NB4 (cell line): ENCODE measurements around the gene RCAN2.

Source experiments
- DNase-seq: peaks from one replicate; pipeline ENCODE4 v3.0.0; 2010; ENCODE audit warnings: low read depth
- H3K4me3 ChIP-seq: one replicate; pipeline ENCODE4 v1.5.1; 2011; ENCODE audit warnings: mild to moderate bottlenecking, low read depth, low read length, moderate library complexity
- MYC ChIP-seq: IDR thresholded peaks from 2 replicates; pipeline ENCODE4 v1.6.1; 2011; ENCODE audit warnings: low read depth, low read length
- POLR2A ChIP-seq: IDR thresholded peaks from 2 replicates; pipeline ENCODE4 v1.6.1; 2011; ENCODE audit warnings: mild to moderate bottlenecking; ENCODE audit not compliant: insufficient read length; ENCODE audit errors: extremely low read depth
- TF ChIP-seq, protein P1 (sequence below): IDR thresholded peaks from one replicate; pipeline ENCODE4 v1.5.1; 2012; ENCODE audit warnings: low read depth, low read length
- TF ChIP-seq, protein P2 (sequence below): IDR thresholded peaks from 2 replicates; pipeline ENCODE4 v1.6.1; 2011; ENCODE audit warnings: low read depth, low read length

The RCAN2 gene

DNA sequence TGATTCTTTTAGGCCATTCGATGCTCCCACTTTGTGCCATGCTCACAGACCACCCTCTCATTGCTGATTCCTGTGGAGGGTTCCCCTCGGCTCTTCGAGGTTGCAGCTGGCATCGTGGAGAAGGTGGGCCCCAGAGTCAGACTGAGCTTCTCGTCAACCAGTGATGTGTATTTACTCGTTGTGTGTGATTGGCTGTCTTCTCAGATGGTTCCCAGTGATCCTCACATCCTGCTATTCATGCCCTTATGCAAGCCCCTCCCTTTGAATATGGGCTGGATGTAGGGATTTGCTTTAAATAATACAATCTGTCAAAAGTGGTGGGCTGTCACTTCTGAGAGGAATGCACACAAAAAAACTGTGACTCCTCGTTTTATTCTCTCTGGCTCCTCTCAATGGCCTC is 220.9 kb downstream of the RCAN2 start:
- TF ChIP-seq, protein P1, sequence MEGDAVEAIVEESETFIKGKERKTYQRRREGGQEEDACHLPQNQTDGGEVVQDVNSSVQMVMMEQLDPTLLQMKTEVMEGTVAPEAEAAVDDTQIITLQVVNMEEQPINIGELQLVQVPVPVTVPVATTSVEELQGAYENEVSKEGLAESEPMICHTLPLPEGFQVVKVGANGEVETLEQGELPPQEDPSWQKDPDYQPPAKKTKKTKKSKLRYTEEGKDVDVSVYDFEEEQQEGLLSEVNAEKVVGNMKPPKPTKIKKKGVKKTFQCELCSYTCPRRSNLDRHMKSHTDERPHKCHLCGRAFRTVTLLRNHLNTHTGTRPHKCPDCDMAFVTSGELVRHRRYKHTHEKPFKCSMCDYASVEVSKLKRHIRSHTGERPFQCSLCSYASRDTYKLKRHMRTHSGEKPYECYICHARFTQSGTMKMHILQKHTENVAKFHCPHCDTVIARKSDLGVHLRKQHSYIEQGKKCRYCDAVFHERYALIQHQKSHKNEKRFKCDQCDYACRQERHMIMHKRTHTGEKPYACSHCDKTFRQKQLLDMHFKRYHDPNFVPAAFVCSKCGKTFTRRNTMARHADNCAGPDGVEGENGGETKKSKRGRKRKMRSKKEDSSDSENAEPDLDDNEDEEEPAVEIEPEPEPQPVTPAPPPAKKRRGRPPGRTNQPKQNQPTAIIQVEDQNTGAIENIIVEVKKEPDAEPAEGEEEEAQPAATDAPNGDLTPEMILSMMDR: no peak
- TF ChIP-seq POLR2A (no peak), MYC (no peak)
- TF ChIP-seq, protein P2, sequence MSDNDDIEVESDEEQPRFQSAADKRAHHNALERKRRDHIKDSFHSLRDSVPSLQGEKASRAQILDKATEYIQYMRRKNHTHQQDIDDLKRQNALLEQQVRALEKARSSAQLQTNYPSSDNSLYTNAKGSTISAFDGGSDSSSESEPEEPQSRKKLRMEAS: no peak
- no peak overlapping the region for H3K4me3 ChIP-seq
- DNase-seq: no peak

DNA sequence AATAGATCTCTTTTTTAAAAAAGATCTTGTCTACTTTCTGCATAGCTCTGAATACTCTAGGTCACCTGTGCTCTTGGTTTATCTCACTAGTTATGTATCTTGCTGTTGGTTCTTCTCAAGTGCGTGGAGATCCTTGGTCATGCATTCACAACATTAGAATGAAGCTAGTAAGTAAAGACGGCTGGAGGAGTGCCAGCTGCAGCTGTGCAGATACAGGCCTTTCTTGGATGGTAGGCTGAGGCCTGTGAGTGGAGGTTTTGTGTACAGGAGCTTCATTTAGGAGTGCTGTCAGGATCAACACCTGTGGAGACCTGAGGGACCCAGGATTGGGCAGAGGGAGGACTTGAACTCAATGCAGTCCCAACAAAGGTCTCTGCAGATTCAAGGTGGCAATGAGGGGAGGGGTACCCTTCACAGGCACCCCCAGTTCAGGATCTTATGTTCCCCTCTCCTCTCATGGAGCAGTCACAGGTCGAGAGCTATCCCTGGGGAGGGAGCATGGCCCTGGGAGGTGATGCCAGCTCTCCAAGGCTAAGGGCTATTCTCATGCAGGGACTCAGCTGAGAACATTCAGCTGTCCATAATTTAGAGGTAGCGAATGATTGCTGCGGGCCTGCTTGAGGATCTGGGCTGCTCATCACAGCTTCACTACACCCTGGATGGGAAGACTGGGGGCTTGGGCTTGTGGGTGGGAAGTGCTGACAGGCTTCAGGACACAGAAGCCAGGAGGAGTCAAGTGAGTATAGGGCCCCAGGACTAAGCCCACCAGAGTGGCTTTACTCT is 221.6 kb downstream of the RCAN2 start:
- TF ChIP-seq, protein P2: no peak
- TF ChIP-seq, protein P1: no peak
- no peak for TF ChIP-seq MYC

DNA sequence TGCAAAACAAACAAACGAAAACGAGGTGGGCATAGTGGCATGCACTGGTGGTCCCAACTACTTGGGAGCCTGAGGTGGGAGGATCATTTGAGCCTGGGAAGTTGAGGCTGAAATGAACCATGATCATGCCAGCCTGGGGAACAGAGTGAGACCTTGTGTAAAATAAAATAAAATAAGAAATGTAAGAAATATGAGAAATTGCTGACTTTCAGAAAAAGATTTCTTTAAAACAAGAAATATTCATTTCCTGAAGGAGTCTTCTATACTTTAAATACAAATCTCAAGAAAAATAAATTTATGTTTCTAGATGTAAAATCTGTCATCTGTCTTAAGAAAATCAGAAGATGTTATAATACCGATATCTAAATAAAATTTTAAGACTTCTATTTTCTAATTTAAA is 223.7 kb downstream of the RCAN2 start:
- no peak for DNase-seq
- no peak overlapping the region for H3K4me3 ChIP-seq

More for the DNA sequence above, 221.6 kb downstream of the RCAN2 start:
- DNase-seq: no peak
- no peak overlapping the region for H3K4me3 ChIP-seq

DNA sequence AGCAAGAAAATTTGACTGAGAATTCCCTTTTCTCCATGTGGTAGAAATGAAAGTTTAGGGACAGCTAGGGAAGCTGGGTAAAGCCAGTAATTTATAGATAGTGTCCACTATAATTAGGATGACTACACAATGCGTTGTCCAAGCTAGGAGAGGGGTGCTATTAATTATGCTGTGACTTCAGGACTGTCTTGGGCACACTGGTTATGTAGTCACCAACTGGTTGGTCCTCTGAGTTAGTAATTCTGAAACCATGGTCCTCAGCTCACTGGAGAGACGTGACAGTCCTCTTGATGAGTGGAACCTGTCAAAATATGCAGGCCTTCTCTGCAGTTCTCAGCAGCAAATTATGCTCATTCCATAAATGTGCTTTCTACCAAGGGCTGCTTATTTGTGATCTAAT is 225.9 kb downstream of the RCAN2 start:
- TF ChIP-seq MYC: no peak
- TF ChIP-seq, protein P2: no peak
- TF ChIP-seq, protein P1: no peak
- TF ChIP-seq POLR2A: no peak
- no peak for DNase-seq
- no peak overlapping the region for H3K4me3 ChIP-seq

More for the DNA sequence above, 223.7 kb downstream of the RCAN2 start:
- TF ChIP-seq, protein P1: no peak
- TF ChIP-seq, protein P2: no peak
- TF ChIP-seq POLR2A: no peak
- TF ChIP-seq MYC: no peak

DNA sequence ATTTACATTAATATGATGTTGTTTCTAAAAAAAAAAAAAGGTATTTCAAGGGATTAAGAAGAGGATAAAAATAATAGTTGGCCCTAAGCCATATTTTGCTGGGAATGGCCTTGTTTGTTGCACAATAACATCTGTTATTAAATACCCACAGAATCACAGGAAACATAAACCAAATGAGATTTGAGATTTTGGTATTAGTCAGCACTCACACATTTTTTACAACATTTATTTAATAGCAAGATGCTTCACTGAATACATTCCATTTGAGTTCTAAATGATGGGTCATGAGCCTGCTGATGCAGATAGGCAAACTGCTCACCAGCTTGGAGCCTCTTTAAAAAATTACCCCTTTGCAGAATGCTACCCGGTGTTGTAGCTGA is 227.6 kb downstream of the RCAN2 start:
- TF ChIP-seq POLR2A: no peak
- TF ChIP-seq, protein P2: no peak
- no peak for TF ChIP-seq MYC
- TF ChIP-seq, protein P1: no peak
- no peak for DNase-seq
- H3K4me3 ChIP-seq: no peak overlapping the region
